Right atrium auricular region (tissue), 2 donors: ENCODE data around the gene DBN1. TPM values are rescaled to one million over a fixed set of nuclear protein-coding genes. Genes with fewer than 3 reads are reported as not detected.

ENCODE experiments used
- DNase-seq: peaks from one replicate; pipeline ENCODE4 v3.0.0-alpha.2; 2019; ENCODE audit warnings: low spot score
- H3K27ac ChIP-seq, 2 donors: fragments of 200-600 bp; sonication (generic); 1 replicate in 1 of 2; 2 replicates in 1 of 2; pipeline ENCODE4 v1.5.1; 2016 to 2019
- H3K27me3 ChIP-seq, 2 donors: fragments of 200-600 bp; sonication (generic); one replicate each; pipeline versions ENCODE4 v1.5.1 to v1.6.0; 2017 to 2019
- H3K36me3 ChIP-seq: fragments of 200-600 bp; sonication (generic); one replicate; pipeline ENCODE4 v1.5.1; 2016
- H3K4me1 ChIP-seq, 2 donors: fragments of 200-600 bp; sonication (generic); one replicate each; pipeline versions ENCODE4 v1.5.1 to v1.6.0; 2017 to 2019
- H3K4me3 ChIP-seq, 2 donors: fragments of 200-600 bp; sonication (generic); 1 replicate in 1 of 2; 2 replicates in 1 of 2; pipeline ENCODE4 v1.5.1; 2017 to 2019; ENCODE audit warnings: mild to moderate bottlenecking in 1 of 2, moderate library complexity in 1 of 2
- H3K9me3 ChIP-seq, 2 donors: fragments of 200-600 bp; sonication (generic); one replicate each; pipeline ENCODE4 v1.5.1; 2019
- total RNA-seq, 2 donors: library from RNA; depleted of rRNA; stranded (reverse); fragments of >200 nt; gene quantifications; one replicate each; pipeline ENCODE4 v1.1.0, GENCODE V29; 2016
- TF ChIP-seq, protein P1 (sequence below), 2 donors: fragments of 200-600 bp; sonication (generic); IDR thresholded peaks; one replicate each; pipeline ENCODE4 v1.5.1; 2019; ENCODE audit warnings: antibody characterized with exemption in 2 of 2

DBN1 gene
- total RNA-seq, 2 donors from 2014 or later, result 25.0 to 47.2 TPM

GRCh38 chr5:177475563-177476427 is 2.4 kb upstream of the DBN1 start:
- Histone ChIP-seq H3K4me1 (peaks cover 0 to 63% of the 10 kb centered on the region in 2 donors), H3K9me3 (no peaks in the 10 kb centered on the region), H3K27ac (no peak overlapping the region), H3K36me3 (no peaks in the 10 kb centered on the region), H3K4me3 (no peak overlapping the region), H3K27me3 (peaks cover 0 to 5% of the 10 kb centered on the region in 2 donors)
- DNase-seq, result no peak
- TF ChIP-seq, protein P1, sequence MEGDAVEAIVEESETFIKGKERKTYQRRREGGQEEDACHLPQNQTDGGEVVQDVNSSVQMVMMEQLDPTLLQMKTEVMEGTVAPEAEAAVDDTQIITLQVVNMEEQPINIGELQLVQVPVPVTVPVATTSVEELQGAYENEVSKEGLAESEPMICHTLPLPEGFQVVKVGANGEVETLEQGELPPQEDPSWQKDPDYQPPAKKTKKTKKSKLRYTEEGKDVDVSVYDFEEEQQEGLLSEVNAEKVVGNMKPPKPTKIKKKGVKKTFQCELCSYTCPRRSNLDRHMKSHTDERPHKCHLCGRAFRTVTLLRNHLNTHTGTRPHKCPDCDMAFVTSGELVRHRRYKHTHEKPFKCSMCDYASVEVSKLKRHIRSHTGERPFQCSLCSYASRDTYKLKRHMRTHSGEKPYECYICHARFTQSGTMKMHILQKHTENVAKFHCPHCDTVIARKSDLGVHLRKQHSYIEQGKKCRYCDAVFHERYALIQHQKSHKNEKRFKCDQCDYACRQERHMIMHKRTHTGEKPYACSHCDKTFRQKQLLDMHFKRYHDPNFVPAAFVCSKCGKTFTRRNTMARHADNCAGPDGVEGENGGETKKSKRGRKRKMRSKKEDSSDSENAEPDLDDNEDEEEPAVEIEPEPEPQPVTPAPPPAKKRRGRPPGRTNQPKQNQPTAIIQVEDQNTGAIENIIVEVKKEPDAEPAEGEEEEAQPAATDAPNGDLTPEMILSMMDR (IDR thresholded peaks at IDR 0.05), result no peak

GRCh38 chr5:177474846-177475562 is 1.6 kb upstream of the DBN1 start:
- TF ChIP-seq, protein P1 (IDR thresholded peaks at IDR 0.05), result no peak
- H3K36me3 ChIP-seq, result no peaks in the 10 kb centered on the region
- peaks cover 0 to 5% of the 10 kb centered on the region in 2 donors for H3K27me3 ChIP-seq
- DNase-seq, result no peak
- H3K27ac ChIP-seq, result peak overlapping the region in 1 of 2 donors; percentile 84
- H3K4me3 ChIP-seq, result no peak overlapping the region
- H3K9me3 ChIP-seq, result no peaks in the 10 kb centered on the region
- H3K4me1 ChIP-seq, result peaks cover 0 to 66% of the 10 kb centered on the region in 2 donors

DNA sequence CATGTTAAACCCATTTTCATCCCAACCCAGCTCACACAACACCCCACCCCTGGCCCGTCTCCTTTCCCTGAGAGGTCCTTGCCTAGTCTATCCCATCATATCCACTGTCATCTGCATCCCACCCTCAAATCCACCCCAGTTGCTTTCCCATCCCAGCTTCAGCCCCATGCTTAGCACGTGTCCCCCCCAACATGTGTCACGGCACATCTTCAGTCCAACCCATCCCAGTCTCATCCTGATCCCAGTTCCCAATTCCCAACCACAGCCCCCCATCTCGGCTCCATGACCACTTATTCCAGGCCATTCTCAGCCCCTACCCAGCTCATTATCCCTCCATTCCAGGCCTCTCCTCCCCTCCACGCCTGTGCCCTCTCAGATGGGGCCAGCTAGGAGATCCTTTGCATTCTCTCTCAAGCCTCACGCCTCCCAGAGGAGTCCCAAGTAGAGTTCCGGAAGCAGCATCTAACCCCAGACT is 605 bp upstream of the DBN1 start:
- DNase-seq, result no peak
- H3K4me1 ChIP-seq, result peaks cover 0 to 66% of the 10 kb centered on the region in 2 donors
- no peaks in the 10 kb centered on the region for H3K36me3 ChIP-seq
- H3K9me3 ChIP-seq, result no peaks in the 10 kb centered on the region
- peak overlapping the region; percentile 63 to 84 for H3K27ac ChIP-seq
- TF ChIP-seq, protein P1 (IDR thresholded peaks at IDR 0.05), result no peak
- peaks cover 0 to 5% of the 10 kb centered on the region in 2 donors for H3K27me3 ChIP-seq
- H3K4me3 ChIP-seq, result peak overlapping the region in 1 of 2 donors; percentile 75

DNA sequence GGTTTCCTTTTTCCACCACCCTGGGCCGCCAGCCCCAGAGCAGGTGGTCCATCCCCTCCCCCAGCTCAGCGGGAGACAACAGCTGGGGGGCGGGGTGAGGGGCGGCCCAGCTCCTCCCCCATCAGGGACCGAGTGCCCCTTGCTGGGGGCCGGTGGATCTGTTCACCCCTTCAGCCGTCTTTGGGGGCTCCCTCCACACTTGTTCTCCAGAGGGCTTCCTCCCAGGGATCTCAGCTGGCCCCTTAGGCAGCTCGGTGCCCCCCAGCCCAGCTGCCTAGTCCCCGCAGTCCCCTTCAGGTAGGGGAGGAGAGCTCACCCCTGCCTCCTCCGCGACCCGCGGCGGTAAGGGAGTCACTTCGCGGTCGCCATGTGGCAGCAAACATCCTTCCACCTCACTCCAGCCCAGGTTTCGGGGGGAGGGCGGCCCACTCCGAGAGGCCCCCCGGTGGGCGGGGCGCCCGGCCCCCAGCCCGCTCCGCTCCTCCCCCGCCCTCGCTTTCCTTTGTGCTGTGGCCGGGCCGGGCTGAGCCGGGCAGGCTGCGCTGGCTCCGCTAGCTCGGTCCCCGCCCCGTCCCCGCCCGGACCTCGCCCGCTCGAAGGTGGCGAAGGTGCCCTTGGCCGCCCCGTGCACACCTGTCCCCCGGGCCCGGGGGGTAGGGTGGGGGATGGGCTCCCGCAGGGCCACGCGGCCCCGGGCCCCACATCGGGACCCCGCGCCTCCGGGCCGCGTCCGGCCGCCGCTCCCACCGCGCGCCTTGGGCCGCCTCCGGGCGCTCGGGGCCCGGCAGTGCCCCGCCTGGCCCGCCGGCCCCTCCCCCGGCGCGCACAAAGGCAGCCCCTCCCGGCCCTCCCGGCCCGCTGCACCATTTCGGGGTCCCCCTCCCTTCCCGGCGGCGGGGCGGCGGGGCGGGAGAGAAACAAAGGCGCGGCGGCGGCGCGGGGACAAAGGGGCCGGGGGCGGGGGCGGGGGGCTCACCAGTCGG is 683 bp downstream of the DBN1 start:
- TF ChIP-seq, protein P1 (IDR thresholded peaks at IDR 0.05), result no peak
- H3K27ac ChIP-seq, result peak overlapping the region; percentile 78 to 84
- H3K4me1 ChIP-seq, result peaks cover 0 to 55% of the 10 kb centered on the region in 2 donors
- H3K4me3 ChIP-seq, result peak overlapping the region; percentile 72 to 75
- H3K36me3 ChIP-seq, result peaks cover 4% of the 10 kb centered on the region
- DNase-seq, result no peak
- peaks cover 0 to 5% of the 10 kb centered on the region in 2 donors for H3K27me3 ChIP-seq
- H3K9me3 ChIP-seq, result no peaks in the 10 kb centered on the region
